Measurements from ENCODE around the gene INIP. TPM values are rescaled to one million over a fixed set of nuclear protein-coding genes. Genes with fewer than 3 reads are reported as not detected.

The INIP gene
- total RNA-seq, 1 experiment from 2014 or later: 28.0 TPM

DNA sequence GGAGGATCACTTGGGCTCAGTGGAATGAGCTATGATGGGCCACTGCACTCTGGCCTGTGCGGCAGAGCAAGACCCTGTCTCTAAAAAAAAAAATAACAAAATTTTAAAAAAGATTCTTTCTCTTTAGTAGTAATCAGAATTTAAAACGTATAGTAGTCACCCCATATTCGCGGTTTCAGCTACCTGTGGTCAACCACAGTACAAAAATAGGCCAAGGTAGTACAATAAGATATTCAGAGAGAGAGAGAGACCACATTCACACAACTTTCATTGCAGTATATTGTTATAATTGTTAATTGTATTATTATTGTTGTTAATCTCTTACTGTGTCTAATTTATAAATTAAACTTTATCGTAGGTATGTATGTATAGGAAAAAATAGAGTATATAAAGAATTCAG lies 18.7 kb downstream of the INIP start:
- no peak overlapping the region for H3K27ac ChIP-seq
- no peaks in the 10 kb centered on the region for H3K27me3 ChIP-seq (ENCODE audit: insufficient read depth, low read depth)
- intact Hi-C loops (cut with micrococcal nuclease; ENCODE audit: unreplicated experiment): no loop called here
- H3K36me3 ChIP-seq (ENCODE audit: low read depth): 0 out of 2 replicates have a peak, but pooled peaks cover 5% of the 10 kb centered on the region
- H3F3A ChIP-seq (ENCODE audit: insufficient read depth, low read depth): no peaks in the 10 kb centered on the region
- no peak overlapping the region for H2AFZ ChIP-seq
- H3K79me2 ChIP-seq (ENCODE audit: low read depth): no peaks in the 10 kb centered on the region; the same call in none of the 2 replicates
- H3K9me2 ChIP-seq (ENCODE audit: insufficient read depth): no peaks in the 10 kb centered on the region
- DNase-seq: no peak
- no peaks in the 10 kb centered on the region for H3K9me3 ChIP-seq (ENCODE audit: insufficient read depth, low read depth)
- no TSS peak for BruUV-seq (replicated peaks)
- POLR2A ChIA-PET (ENCODE audit: unreplicated experiment): no interaction called here
- no peak overlapping the region for H3K4me3 ChIP-seq
- H3K4me2 ChIP-seq: no peak overlapping the region
- H3K4me1 ChIP-seq (replicated peaks; ENCODE audit: insufficient read depth): no peaks in the 10 kb centered on the region
- no peaks in the 10 kb centered on the region for H4K20me1 ChIP-seq (ENCODE audit: insufficient read depth)
- CTCF ChIA-PET: interaction anchor here (0.7 kb wide), 1 partner anchor 16 kb away, joined by 3 read pairs; no protein-coding TSS in a partner anchor
- TF ChIP-seq EZH2 (IDR thresholded peaks at IDR 0.05; ENCODE audit: low read depth): no peak
- TF ChIP-seq, protein P1, sequence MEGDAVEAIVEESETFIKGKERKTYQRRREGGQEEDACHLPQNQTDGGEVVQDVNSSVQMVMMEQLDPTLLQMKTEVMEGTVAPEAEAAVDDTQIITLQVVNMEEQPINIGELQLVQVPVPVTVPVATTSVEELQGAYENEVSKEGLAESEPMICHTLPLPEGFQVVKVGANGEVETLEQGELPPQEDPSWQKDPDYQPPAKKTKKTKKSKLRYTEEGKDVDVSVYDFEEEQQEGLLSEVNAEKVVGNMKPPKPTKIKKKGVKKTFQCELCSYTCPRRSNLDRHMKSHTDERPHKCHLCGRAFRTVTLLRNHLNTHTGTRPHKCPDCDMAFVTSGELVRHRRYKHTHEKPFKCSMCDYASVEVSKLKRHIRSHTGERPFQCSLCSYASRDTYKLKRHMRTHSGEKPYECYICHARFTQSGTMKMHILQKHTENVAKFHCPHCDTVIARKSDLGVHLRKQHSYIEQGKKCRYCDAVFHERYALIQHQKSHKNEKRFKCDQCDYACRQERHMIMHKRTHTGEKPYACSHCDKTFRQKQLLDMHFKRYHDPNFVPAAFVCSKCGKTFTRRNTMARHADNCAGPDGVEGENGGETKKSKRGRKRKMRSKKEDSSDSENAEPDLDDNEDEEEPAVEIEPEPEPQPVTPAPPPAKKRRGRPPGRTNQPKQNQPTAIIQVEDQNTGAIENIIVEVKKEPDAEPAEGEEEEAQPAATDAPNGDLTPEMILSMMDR (conservative IDR thresholded peaks at IDR 0.05): no peak

DNA sequence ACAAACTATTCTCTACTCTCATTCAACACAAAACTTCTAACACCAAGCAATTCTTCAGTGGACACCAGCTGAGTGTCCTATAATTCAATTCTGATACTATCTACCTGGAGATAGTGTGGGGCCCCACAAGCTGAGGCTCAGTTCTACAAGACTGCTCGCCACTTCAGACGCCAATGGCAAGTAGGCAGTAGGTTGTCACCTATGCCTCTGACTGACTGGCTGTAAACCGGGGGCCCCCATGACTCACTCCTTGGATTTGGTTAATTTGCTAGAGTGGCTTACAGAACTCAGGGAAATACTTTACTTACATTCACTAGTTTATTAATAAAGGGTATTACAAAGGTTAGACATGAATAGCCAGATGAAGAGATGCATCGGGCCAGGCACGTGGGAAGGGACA lies 21.5 kb downstream of the INIP start:
- Histone ChIP-seq H4K20me1 (ENCODE audit: insufficient read depth) (no peaks in the 10 kb centered on the region), H3F3A (ENCODE audit: insufficient read depth, low read depth) (no peaks in the 10 kb centered on the region), H3K27me3 (ENCODE audit: insufficient read depth, low read depth) (no peaks in the 10 kb centered on the region), H3K36me3 (ENCODE audit: low read depth) (0 out of 2 replicates have a peak, but pooled peaks cover 5% of the 10 kb centered on the region), H3K4me1 (replicated peaks; ENCODE audit: insufficient read depth) (no peaks in the 10 kb centered on the region), H3K9me3 (ENCODE audit: insufficient read depth, low read depth) (no peaks in the 10 kb centered on the region), H3K79me2 (ENCODE audit: low read depth) (no peaks in the 10 kb centered on the region; the same call in 1 of the 2 replicates), H3K9me2 (ENCODE audit: insufficient read depth) (no peaks in the 10 kb centered on the region), H2AFZ (no peak overlapping the region), H3K4me3 (no peak overlapping the region), H3K27ac (no peak overlapping the region), H3K4me2 (no peak overlapping the region)
- POLR2A ChIA-PET (ENCODE audit: unreplicated experiment): no interaction called here
- DNase-seq: no peak
- CTCF ChIA-PET: interaction anchor here (0.6 to 0.7 kb wide), 3 partner anchors 8 to 1750 kb away, joined by 3 to 5 read pairs (median 4); no protein-coding TSS in a partner anchor
- intact Hi-C loops (cut with micrococcal nuclease; ENCODE audit: unreplicated experiment): no loop called here
- BruUV-seq (replicated peaks): no TSS peak
- TF ChIP-seq, protein P1 (conservative IDR thresholded peaks at IDR 0.05): no peak
- TF ChIP-seq EZH2 (IDR thresholded peaks at IDR 0.05; ENCODE audit: low read depth): no peak

DNA sequence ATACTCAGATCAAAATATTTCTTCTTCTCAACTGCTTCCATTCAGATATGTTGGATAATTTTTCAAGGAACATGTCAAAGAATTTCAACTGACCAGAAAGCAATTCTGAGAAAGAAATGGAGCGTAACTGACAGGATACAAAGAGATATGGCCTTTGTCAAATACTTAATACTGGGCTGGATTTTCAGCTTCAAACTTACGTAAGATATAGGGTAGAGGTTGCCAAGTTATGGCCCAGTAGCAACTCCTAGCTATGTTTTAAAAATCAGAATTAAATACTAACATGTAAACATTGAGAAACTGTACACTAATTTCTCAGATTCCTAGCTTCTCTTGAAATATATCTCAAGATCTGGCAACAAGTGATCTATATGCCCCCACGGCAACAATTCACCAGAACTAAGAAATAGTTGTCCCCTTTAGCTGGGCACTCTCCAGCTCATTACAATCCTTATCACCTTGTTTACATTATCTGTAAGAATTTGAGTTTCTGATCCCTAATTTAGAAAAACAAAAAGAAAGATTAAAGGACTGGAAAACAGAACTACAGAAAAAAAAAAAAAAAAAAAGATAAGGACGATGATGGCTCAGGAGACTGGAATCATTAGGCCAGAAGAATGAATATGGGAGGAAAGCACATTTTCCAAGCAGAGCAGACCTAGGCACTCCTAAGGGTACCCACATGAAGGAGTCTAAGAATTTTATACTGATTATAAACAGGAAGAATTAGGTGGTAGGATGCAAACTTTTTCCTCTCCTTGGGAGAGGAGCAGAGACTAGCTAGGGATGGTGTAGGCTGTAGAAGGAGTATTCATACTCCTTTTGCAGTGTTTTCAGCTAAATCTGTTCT lies 23.0 kb downstream of the INIP start:
- H3K27me3 ChIP-seq (ENCODE audit: insufficient read depth, low read depth): no peaks in the 10 kb centered on the region
- H3K79me2 ChIP-seq (ENCODE audit: low read depth): no peaks in the 10 kb centered on the region; the same call in 1 of the 2 replicates
- no peaks in the 10 kb centered on the region for H4K20me1 ChIP-seq (ENCODE audit: insufficient read depth)
- no peak overlapping the region for H2AFZ ChIP-seq
- H3F3A ChIP-seq (ENCODE audit: insufficient read depth, low read depth): no peaks in the 10 kb centered on the region
- H3K4me2 ChIP-seq: no peak overlapping the region
- H3K4me1 ChIP-seq (replicated peaks; ENCODE audit: insufficient read depth): no peaks in the 10 kb centered on the region
- DNase-seq: no peak
- BruUV-seq (replicated peaks): no TSS peak
- H3K27ac ChIP-seq: no peak overlapping the region
- intact Hi-C loops (cut with micrococcal nuclease; ENCODE audit: unreplicated experiment): no loop called here
- no peak overlapping the region for H3K4me3 ChIP-seq
- ChIA-PET POLR2A (ENCODE audit: unreplicated experiment) (no interaction called here), CTCF (interaction anchor here (0.6 to 0.7 kb wide), 2 partner anchors 89 to 121 kb away, joined by 3 to 6 read pairs; no protein-coding TSS in a partner anchor)
- no peaks in the 10 kb centered on the region for H3K9me2 ChIP-seq (ENCODE audit: insufficient read depth)
- H3K9me3 ChIP-seq (ENCODE audit: insufficient read depth, low read depth): no peaks in the 10 kb centered on the region
- 0 out of 2 replicates have a peak, but pooled peaks cover 5% of the 10 kb centered on the region for H3K36me3 ChIP-seq (ENCODE audit: low read depth)
- TF ChIP-seq, protein P1 (conservative IDR thresholded peaks at IDR 0.05): no peak
- TF ChIP-seq EZH2 (IDR thresholded peaks at IDR 0.05; ENCODE audit: low read depth): no peak
